RWPE2 (cell line): ENCODE measurements around the gene RANBP9.

ENCODE experiments used
- ATAC-seq: fragments of 200-7000 bp; cut with Tn5 transposase; 3 replicates; pipeline ENCODE4 v1.9.1; 2021; ENCODE audit warnings: low read depth
- DNase-seq: peaks from one replicate; pipeline ENCODE4 v3.0.0-alpha.2; 2020; ENCODE audit warnings: low spot score
- H3K27ac ChIP-seq: fragments of 450-650 bp; 2 replicates; pipeline ENCODE4 v1.5.1; 2017; ENCODE audit warnings: mild to moderate bottlenecking; ENCODE audit not compliant: poor library complexity, severe bottlenecking
- H3K27me3 ChIP-seq: fragments of 250-450 bp; sonication (Bioruptor Pico); 2 replicates; pipeline ENCODE4 v1.5.1; 2021; ENCODE audit warnings: mild to moderate bottlenecking, moderate library complexity; ENCODE audit not compliant: insufficient read depth, poor library complexity, severe bottlenecking
- H3K36me3 ChIP-seq: fragments of 250-450 bp; sonication (Bioruptor Pico); 2 replicates; pipeline ENCODE4 v1.5.1; 2020; ENCODE audit warnings: low read depth, mild to moderate bottlenecking, moderate library complexity
- H3K4me1 ChIP-seq: fragments of 250-450 bp; sonication (Bioruptor Pico); 2 replicates; pipeline ENCODE4 v1.5.1; 2021; ENCODE audit warnings: mild to moderate bottlenecking, moderate library complexity; ENCODE audit not compliant: insufficient read depth, poor library complexity, severe bottlenecking
- H3K4me3 ChIP-seq: fragments of 250-450 bp; sonication (Bioruptor Pico); 2 replicates; pipeline ENCODE4 v1.5.1; 2021; ENCODE audit warnings: mild to moderate bottlenecking, moderate library complexity; ENCODE audit not compliant: severe bottlenecking
- H3K9me3 ChIP-seq: fragments of 250-450 bp; sonication (Bioruptor Pico); 2 replicates; pipeline ENCODE4 v1.5.1; 2021; ENCODE audit warnings: mild to moderate bottlenecking, moderate library complexity; ENCODE audit not compliant: severe bottlenecking
- TF ChIP-seq, protein P1 (sequence below): fragments of 450-650 bp; IDR thresholded peaks from one replicate; pipeline ENCODE4 v1.5.1; 2017; ENCODE audit warnings: mild to moderate bottlenecking, moderate library complexity; ENCODE audit not compliant: poor library complexity, severe bottlenecking

The RANBP9 gene

GRCh38 chr6:13629459-13630116 lies 82.0 kb downstream of the RANBP9 start:
- H3K27ac ChIP-seq = no peak overlapping the region
- DNase-seq (no peak), ATAC-seq (no peak)
- H3K4me3 ChIP-seq = no peak overlapping the region
- no peaks in the 10 kb centered on the region for H3K4me1 ChIP-seq
- no peaks in the 10 kb centered on the region for H3K9me3 ChIP-seq
- TF ChIP-seq, protein P1, sequence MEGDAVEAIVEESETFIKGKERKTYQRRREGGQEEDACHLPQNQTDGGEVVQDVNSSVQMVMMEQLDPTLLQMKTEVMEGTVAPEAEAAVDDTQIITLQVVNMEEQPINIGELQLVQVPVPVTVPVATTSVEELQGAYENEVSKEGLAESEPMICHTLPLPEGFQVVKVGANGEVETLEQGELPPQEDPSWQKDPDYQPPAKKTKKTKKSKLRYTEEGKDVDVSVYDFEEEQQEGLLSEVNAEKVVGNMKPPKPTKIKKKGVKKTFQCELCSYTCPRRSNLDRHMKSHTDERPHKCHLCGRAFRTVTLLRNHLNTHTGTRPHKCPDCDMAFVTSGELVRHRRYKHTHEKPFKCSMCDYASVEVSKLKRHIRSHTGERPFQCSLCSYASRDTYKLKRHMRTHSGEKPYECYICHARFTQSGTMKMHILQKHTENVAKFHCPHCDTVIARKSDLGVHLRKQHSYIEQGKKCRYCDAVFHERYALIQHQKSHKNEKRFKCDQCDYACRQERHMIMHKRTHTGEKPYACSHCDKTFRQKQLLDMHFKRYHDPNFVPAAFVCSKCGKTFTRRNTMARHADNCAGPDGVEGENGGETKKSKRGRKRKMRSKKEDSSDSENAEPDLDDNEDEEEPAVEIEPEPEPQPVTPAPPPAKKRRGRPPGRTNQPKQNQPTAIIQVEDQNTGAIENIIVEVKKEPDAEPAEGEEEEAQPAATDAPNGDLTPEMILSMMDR = no peak
- H3K36me3 ChIP-seq = peaks cover 87% of the 10 kb centered on the region
- no peaks in the 10 kb centered on the region for H3K27me3 ChIP-seq

DNA sequence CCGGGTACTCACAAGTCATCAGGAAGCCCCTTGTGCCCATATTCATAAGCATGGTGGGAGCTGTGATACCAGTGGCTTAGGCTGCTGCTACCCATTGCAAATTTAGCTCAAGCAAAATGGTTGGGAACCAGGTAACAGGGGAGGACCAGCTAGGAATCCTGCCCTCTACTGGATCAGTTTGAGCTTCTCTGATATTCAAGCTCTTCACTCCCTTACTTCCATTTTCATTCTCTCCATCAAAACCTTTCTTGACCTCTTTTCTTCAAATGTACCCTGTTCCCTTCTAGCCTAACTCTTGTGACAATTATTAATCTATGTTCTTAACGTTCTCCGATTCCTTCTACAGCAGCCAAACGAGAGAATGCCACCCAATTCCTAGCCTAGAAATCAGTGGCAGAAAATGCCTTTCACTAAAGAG lies 86.8 kb downstream of the RANBP9 start:
- Histone ChIP-seq H3K27ac (no peak overlapping the region), H3K4me1 (no peaks in the 10 kb centered on the region), H3K9me3 (no peaks in the 10 kb centered on the region), H3K36me3 (peaks cover 97% of the 10 kb centered on the region), H3K4me3 (no peak overlapping the region), H3K27me3 (no peaks in the 10 kb centered on the region)
- TF ChIP-seq, protein P1 = peak; percentile 71
- peak; percentile 59; the same call in 2 of the 3 replicates for ATAC-seq
- DNase-seq = no peak

DNA sequence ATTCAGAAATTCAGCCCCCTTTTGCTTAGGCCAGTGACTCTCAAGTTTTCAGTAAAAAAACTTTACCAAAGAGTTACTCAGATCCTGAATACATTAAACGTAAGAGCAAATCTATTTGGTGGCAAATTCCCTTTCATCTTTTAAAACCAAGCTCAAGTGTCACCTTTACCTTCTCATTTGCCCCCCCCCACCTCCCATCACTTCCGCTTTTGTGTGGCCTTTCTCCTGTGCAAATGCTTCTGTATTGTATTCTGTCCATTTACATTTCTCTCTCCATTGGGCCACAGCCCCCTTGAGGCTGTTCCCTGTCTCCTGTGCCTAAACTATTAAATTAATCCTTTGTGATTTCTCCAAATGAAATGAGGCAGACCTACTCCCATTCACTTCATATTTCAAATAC lies 94.6 kb downstream of the RANBP9 start:
- Histone ChIP-seq H3K27me3 (no peaks in the 10 kb centered on the region), H3K27ac (no peak overlapping the region), H3K4me1 (peaks cover 13% of the 10 kb centered on the region), H3K9me3 (no peaks in the 10 kb centered on the region), H3K4me3 (no peak overlapping the region), H3K36me3 (peaks cover 59% of the 10 kb centered on the region)
- DNase-seq (no peak), ATAC-seq (no peak)
- TF ChIP-seq, protein P1 = no peak

DNA sequence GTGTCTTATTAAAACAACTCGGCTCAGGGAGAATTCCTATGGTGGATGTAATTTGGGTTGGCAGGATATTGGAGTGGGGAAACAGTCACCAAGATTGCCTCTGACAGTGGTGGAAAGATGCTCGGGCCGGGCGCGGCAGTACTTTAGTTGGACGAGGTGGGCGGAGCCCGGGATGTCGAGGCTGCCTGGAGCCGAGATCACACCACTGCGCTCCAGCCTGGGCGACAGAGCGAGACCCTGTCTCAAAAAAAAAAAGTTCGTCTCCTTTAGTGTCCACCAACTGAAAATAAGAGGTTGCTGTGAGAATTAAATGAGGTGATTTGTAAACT lies 95.9 kb downstream of the RANBP9 start:
- peak; percentile 53 for ATAC-seq

More for the DNA sequence above, 95.9 kb downstream of the RANBP9 start:
- peaks cover 46% of the 10 kb centered on the region for H3K36me3 ChIP-seq
- no peak for DNase-seq
- peak overlapping the region; percentile 68 for H3K27ac ChIP-seq
- H3K27me3 ChIP-seq = no peaks in the 10 kb centered on the region
- peak overlapping the region; percentile 66 for H3K4me3 ChIP-seq
- TF ChIP-seq, protein P1 = no peak
- peaks cover 13% of the 10 kb centered on the region for H3K4me1 ChIP-seq
- H3K9me3 ChIP-seq = no peaks in the 10 kb centered on the region
